Purkinje cell (primary cell): ENCODE data around the gene NETO1. TPM values are rescaled to one million over a fixed set of nuclear protein-coding genes. Genes with fewer than 3 reads are reported as not detected.

Experiments
- polyA plus RNA-seq: library from polyadenylated mRNA; unstranded; fragments of >200 nt; fragmentation: Nextera tagmentation; gene quantifications from 2 replicates; pipeline ENCODE4 v1.2.1, GENCODE V29; 2014

The NETO1 gene
- 20.0 TPM in 1 of 2 replicates, not detected in the other for polyA plus RNA-seq

GRCh38 chr18:72867746-72868584, at the start of gene NETO1:
TSS of gene NETO1 (minus strand) at chr18:72867987. CDS start at chr18:72867291, 696 bp downstream.

